Myocyte (in vitro differentiated cells): ENCODE measurements around the gene NCK1. TPM values are rescaled to one million over a fixed set of nuclear protein-coding genes. Genes with fewer than 3 reads are reported as not detected.
"Not testable (repeated sequence)": the region's sequence is repeated elsewhere in the genome, so short reads cannot be mapped to it uniquely, and the experiment has no call there.

Experiments
- DNase-seq: peaks from one replicate; pipeline ENCODE4 v3.0.0-alpha.2; 2012; ENCODE audit warnings: low read depth
- total RNA-seq: library from RNA; depleted of rRNA; stranded (reverse); fragments of >200 nt; gene quantifications from 2 replicates; pipeline ENCODE4 v1.2.3, GENCODE V29; 2014

NCK1 gene
- total RNA-seq, 1 donor from 2014 or later: 39.1 TPM

DNA sequence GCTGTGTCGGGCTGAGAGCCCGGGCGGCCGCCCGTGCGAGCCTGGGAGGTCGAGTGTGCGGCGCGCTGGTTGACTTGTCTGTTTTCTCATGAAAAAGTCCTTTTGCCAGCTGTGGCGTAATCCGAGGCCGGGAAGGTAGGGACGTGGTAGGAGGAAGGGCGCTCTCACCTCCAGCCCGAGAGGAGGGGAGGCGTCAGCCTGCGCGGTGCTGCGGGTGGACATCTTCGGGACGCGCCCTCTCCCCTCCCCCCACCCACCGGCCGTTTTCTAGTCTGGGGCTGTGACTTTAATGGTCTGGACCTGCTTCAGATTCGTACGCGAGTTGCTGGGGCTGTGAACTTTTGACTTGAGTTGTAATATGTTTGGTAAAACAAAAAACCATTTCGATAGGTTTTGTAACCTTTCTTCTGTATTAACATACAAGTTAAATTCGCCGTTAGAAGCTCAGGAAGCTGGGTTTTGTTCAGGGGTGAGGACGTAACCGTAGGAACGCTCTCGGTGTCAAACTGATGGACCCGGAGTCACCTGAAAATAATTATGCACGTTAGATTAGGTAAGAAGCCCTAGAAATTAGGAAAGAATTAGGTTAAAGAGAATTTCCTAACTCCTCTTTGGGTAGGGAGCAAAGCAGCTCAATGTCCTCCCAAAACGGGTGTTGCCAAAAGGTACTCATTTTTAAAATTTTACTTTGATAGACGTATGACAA, 762 bp downstream of the NCK1 start:
- DNase-seq: peak; percentile 39

GRCh38 chr3:136869282-136869681, 7.3 kb downstream of the NCK1 start:
- DNase-seq: no peak

GRCh38 chr3:136872258-136872657, 10.2 kb downstream of the NCK1 start:
- not testable (repeated sequence) for DNase-seq

GRCh38 chr3:136879510-136879909, 17.5 kb downstream of the NCK1 start:
- DNase-seq: not testable (repeated sequence)

- DNase-seq: no peak
These were observed 20.6 kb downstream of the NCK1 start for GRCh38 chr3:136882571-136882970.

DNA sequence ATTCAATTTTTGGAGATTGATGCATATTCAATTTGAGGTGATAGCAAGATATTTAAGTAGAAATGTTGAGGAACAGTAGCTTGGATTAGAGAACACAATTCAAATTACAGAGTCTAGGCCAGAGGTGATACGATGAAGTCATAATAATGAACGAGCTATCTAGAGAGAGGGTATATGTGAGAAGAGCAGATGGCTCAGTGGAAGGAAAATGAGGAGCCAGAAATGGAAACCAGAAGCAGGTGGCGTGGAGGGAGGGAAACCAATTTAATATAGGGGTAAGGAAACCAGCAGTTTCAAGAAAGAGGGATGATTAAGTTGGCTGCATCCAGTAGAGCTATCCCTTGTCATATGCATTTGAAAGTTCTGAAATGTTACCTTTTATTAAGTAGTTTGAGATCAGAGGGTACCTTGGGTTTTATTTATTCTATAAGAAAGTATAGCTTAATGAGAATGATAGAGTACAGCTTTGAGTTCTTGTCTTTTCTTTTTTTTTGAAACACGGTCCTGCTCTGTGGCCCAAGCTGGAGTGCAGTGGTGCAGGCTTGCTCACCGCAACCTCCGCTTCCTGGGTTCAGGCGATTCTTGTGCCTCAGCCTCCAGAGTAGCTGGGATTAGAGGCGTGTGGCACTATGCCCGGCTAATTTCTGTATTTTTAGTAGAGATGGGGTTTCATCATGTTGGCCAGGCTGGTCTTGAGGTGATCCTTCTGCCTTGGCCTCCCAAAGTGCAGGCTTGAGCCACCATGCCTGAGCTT, 22.1 kb downstream of the NCK1 start:
- peak; percentile 47 for DNase-seq

- no peak for DNase-seq
These were observed 23.6 kb downstream of the NCK1 start for GRCh38 chr3:136885357-136886213.

- no peak for DNase-seq
These were observed 27.9 kb downstream of the NCK1 start for GRCh38 chr3:136889947-136890346.

GRCh38 chr3:136891934-136892855, 30.2 kb downstream of the NCK1 start:
- no peak for DNase-seq

GRCh38 chr3:136893848-136894443, 31.9 kb downstream of the NCK1 start:
- DNase-seq: no peak

DNA sequence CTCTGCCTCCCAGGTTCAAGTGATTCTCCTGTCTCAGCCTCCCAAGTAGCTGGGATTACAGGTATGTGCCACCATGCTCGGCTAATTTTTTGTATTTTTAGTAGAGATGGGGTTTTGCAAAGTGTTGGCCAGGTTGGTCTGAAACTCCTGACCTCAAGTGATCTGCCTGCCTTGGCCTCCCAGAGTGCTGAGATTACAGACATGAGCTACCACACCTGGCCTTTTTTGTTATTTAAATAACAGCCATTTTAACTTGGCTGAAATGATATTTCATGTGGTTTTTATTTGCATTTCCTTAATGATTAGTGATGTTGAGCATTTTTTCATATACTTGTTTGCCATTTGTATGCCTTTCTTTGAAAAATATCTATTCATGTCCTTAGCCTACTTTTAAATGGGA, 35.2 kb downstream of the NCK1 start:
- DNase-seq: not testable (repeated sequence)

- no peak for DNase-seq
These were observed 36.5 kb downstream of the NCK1 start for GRCh38 chr3:136898549-136898948.

DNA sequence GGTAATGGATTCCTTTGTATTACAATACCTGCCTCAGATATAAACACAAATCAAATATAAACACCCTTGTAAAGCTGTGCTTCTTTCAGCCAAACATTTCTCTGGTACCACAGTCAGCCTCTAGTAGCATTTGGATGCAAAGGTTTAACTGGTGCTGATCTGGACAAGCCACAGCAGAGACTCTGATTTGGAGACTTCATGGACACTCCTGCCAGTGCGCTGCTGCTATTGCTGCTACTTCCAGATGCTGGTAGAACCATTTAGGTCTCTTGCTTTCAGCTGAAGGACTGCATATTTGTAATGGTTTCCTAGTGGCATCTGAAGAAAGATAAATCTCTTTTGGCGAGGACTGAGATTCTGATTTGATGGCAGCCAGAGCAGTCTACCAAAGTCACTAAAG, 36.9 kb downstream of the NCK1 start:
- DNase-seq: no peak

GRCh38 chr3:136899622-136900158, 37.7 kb downstream of the NCK1 start:
- no peak for DNase-seq

GRCh38 chr3:136900694-136901093, 38.7 kb downstream of the NCK1 start:
- not testable (repeated sequence) for DNase-seq

DNA sequence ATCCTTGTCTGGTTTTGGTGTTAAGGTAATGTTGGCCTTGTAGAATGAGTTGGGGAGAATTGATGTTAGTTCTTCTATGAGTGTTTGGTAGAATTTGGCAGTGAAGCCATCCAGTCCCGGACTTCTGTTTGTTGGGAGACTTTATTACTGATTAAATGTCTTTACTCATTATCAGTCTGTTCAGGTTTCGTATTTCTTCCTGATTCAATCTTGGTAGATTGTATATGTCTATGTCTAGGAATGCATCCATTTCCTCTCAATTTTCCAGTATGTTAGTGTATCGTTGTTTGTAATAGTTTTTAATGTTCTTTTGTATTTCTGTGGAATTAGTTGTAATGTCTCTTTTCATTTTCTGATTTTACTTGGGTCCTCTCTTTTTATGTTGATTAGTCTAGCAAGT, 39.4 kb downstream of the NCK1 start:
- DNase-seq: no peak

- DNase-seq: not testable (repeated sequence)
These were observed 40.5 kb downstream of the NCK1 start for GRCh38 chr3:136902530-136902929.

GRCh38 chr3:136903899-136904298, 41.9 kb downstream of the NCK1 start:
- no peak for DNase-seq

GRCh38 chr3:136904746-136905145, 42.7 kb downstream of the NCK1 start:
- no peak for DNase-seq

DNA sequence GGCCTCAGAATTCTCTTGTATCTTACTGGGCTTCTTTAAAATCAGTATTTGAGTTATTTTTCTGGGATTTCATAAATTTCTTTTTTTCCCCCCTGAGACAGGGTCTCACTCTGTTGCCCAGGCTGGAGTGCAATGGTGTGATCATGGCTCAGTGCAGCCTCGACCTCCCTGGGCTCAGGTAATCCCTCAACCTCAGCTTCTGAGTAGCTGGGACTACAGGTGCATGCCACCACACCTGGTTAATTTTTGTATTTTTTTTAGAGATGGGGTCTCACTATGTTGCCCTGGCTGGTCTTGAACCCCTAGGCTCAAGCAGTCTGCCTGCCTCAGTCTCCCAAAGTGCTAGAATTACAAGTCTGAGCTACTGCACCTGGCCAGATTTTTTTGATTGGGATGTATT, 43.5 kb downstream of the NCK1 start:
- DNase-seq: no peak
